Mesothelial cell of epicardium (in vitro differentiated cells): ENCODE measurements around the gene RAB3D. TPM values are rescaled to one million over a fixed set of nuclear protein-coding genes. Genes with fewer than 3 reads are reported as not detected.

Experiments
- DNase-seq, 2 experiments: peaks; one replicate each; pipeline ENCODE4 v3.0.0; 2021; ENCODE audit warnings: low spot score in 2 of 2; ENCODE audit not compliant: unreplicated experiment in 2 of 2
- H3K27ac Mint-ChIP-seq: 2 replicates; pipeline ENCODE4 v1.8.0; 2021; ENCODE audit warnings: mixed read lengths
- H3K27me3 Mint-ChIP-seq: 2 replicates; pipeline ENCODE4 v1.8.0; 2021; ENCODE audit warnings: low read depth, mixed read lengths
- H3K36me3 Mint-ChIP-seq: 2 replicates; pipeline ENCODE4 v1.8.0; 2021; ENCODE audit warnings: mixed read lengths
- H3K4me1 Mint-ChIP-seq: 2 replicates; pipeline ENCODE4 v1.8.0; 2021; ENCODE audit warnings: mixed read lengths
- H3K4me3 Mint-ChIP-seq: 2 replicates; pipeline ENCODE4 v1.8.0; 2021; ENCODE audit warnings: mild to moderate bottlenecking, moderate library complexity, mixed read lengths
- H3K9me3 Mint-ChIP-seq: 2 replicates; pipeline ENCODE4 v1.8.0; 2021; ENCODE audit warnings: mixed read lengths
- CTCF ChIP-seq: fragments of 200-600 bp; sonication (generic); IDR thresholded peaks from one replicate; pipeline ENCODE4 v1.5.0; 2021; ENCODE audit warnings: antibody characterized with exemption; ENCODE audit not compliant: unreplicated experiment
- total RNA-seq: library from RNA; stranded (reverse); gene quantifications from 3 replicates; pipeline ENCODE4 v1.2.1, GENCODE V29; 2021

Gene RAB3D
- total RNA-seq, 1 donor from 2014 or later = 27.3 TPM

- no peak overlapping the region for H3K27ac Mint-ChIP-seq
- no peaks in the 10 kb centered on the region for H3K27me3 Mint-ChIP-seq
- DNase-seq = no peak
- TF ChIP-seq CTCF = no peak
- no peaks in the 10 kb centered on the region for H3K4me1 Mint-ChIP-seq
- H3K36me3 Mint-ChIP-seq = peaks cover 26% of the 10 kb centered on the region
- no peak overlapping the region for H3K4me3 Mint-ChIP-seq
- no peaks in the 10 kb centered on the region for H3K9me3 Mint-ChIP-seq
These were observed 9.3 kb downstream of the RAB3D start for GRCh38 chr19:11330127-11330526.

GRCh38 chr19:11325544-11325943 is 13.9 kb downstream of the RAB3D start:
- H3K9me3 Mint-ChIP-seq = no peaks in the 10 kb centered on the region
- H3K36me3 Mint-ChIP-seq = peaks cover 10% of the 10 kb centered on the region

DNA sequence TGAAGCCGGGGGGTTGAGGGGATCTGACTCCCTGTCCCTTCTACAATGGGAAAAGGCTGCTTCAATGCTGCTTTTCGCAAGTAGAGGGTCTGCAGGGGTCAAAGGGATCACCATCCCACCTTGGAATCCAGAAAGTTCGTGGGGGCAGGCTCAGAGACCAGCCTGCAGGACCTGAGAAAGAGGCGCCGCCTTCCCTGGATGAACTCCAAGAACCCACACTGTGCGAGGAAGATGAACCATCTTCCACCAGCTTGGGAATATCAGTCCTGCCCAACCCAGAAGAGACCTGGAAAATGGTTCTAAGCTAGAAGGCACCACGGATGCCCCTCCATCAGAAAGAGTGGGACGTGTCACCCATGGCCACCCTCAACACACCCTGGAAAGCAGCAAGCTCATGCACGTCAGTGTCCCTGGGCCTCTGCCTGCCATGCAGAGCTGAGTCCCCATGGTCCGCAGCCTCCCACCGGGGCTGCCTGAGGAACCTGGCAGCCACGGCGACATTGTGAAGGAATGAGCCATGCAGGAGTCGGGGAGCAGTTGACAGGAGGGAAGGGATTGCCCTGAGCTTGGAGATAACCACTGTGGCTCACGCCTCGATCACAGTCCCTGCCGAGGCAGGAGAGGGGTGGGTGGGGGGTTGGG is 14.6 kb downstream of the RAB3D start:
- TF ChIP-seq CTCF = no peak
- Mint-ChIP-seq H3K4me1 (peaks cover 36% of the 10 kb centered on the region), H3K9me3 (no peaks in the 10 kb centered on the region), H3K36me3 (peaks cover 10% of the 10 kb centered on the region), H3K27me3 (no peaks in the 10 kb centered on the region), H3K4me3 (no peak overlapping the region), H3K27ac (peak overlapping the region; percentile 92)
- no peak for DNase-seq

More at GRCh38 chr19:11325544-11325943, 13.9 kb downstream of the RAB3D start:
- Mint-ChIP-seq H3K4me3 (no peak overlapping the region), H3K4me1 (peaks cover 36% of the 10 kb centered on the region), H3K27ac (no peak overlapping the region), H3K27me3 (no peaks in the 10 kb centered on the region)
- no peak for TF ChIP-seq CTCF
- no peak for DNase-seq

GRCh38 chr19:11324079-11324661 is 15.3 kb downstream of the RAB3D start:
- Mint-ChIP-seq H3K36me3 (peaks cover 10% of the 10 kb centered on the region), H3K9me3 (no peaks in the 10 kb centered on the region), H3K27me3 (no peaks in the 10 kb centered on the region), H3K4me3 (peak overlapping the region; percentile 50), H3K27ac (peak overlapping the region; percentile 92), H3K4me1 (peaks cover 36% of the 10 kb centered on the region)
- TF ChIP-seq CTCF = no peak
- DNase-seq = peak; percentile 46 to 67

DNA sequence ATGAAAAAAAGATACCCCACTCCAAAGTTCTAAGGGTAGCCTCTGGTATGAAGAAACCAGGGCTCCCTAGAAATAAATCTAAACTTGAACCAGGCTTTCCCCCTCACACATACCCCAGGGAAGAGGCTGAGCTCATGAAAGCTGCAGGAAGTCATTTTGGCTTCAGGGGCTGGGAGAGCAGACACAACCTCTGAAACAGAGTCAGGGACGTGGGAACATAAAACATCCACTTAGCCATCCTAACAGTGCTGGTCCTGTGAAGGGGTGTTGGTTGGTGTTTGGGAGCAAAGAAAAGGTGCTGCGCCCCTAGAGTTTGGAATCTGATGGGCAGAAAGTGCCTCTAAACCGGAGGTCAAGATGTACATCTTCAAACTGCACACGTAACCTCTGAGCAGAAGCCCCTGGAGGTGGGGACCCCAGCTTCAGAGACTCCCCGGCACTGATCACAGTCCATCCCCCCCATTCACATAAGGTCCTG is 15.8 kb downstream of the RAB3D start:
- Mint-ChIP-seq H3K36me3 (peaks cover 10% of the 10 kb centered on the region), H3K9me3 (no peaks in the 10 kb centered on the region), H3K4me3 (no peak overlapping the region), H3K27me3 (no peaks in the 10 kb centered on the region), H3K4me1 (peaks cover 36% of the 10 kb centered on the region), H3K27ac (peak overlapping the region; percentile 92)
- DNase-seq = no peak
- TF ChIP-seq CTCF = no peak
